B cell (primary cell): ENCODE data around the gene XXYLT1.

Experiments
- CTCF ChIP-seq: fragments of 200-600 bp; IDR thresholded peaks from one replicate; pipeline ENCODE4 v1.8.0; 2022; ENCODE audit warnings: antibody characterized with exemption, mild to moderate bottlenecking
- EZH2 ChIP-seq: IDR thresholded peaks from 2 replicates; pipeline ENCODE4 v1.6.1; 2012; ENCODE audit warnings: borderline replicate concordance, low read depth, mild to moderate bottlenecking, moderate library complexity, low read length; ENCODE audit not compliant: insufficient read depth, poor library complexity, severe bottlenecking

- no peak for TF ChIP-seq CTCF
- no peak for TF ChIP-seq EZH2
Measured at GRCh38 chr3:195120267-195120601, 150.7 kb downstream of the XXYLT1 start.
